GM10847 (cell line): Measurements from ENCODE around the gene RTL1.

Source experiments
- POLR2A ChIP-seq: IDR thresholded peaks from 2 replicates; pipeline ENCODE4 v1.6.1; 2011; ENCODE audit not compliant: insufficient read length; ENCODE audit errors: extremely low read depth

The RTL1 gene

GRCh38 chr14:100903672-100904185 is at the start of gene RTL1:
RTL1 (minus strand) TSS chr14:100903722; CDS start chr14:100884788, 18,934 bp downstream.
- TF ChIP-seq POLR2A: no peak

GRCh38 chr14:100950024-100950423 is 46.5 kb upstream of the RTL1 start:
- no peak for TF ChIP-seq POLR2A

GRCh38 chr14:100944052-100944451 is 40.5 kb upstream of the RTL1 start:
- no peak for TF ChIP-seq POLR2A

- TF ChIP-seq POLR2A: no peak
Observed at GRCh38 chr14:100930270-100930669, 26.7 kb upstream of the RTL1 start.

GRCh38 chr14:100915560-100915959 is 12.0 kb upstream of the RTL1 start:
- no peak for TF ChIP-seq POLR2A

- TF ChIP-seq POLR2A: no peak
Observed at GRCh38 chr14:100914597-100915021, 11.1 kb upstream of the RTL1 start.

GRCh38 chr14:100911665-100912316 is 8.3 kb upstream of the RTL1 start:
- TF ChIP-seq POLR2A: no peak

- TF ChIP-seq POLR2A: no peak
Observed at GRCh38 chr14:100910888-100911664, 7.6 kb upstream of the RTL1 start.

- TF ChIP-seq POLR2A: no peak
Observed at GRCh38 chr14:100909439-100909838, 5.9 kb upstream of the RTL1 start.

GRCh38 chr14:100907240-100907639 is 3.7 kb upstream of the RTL1 start:
- no peak for TF ChIP-seq POLR2A

GRCh38 chr14:100906420-100906819 is 2.9 kb upstream of the RTL1 start:
- TF ChIP-seq POLR2A: no peak

GRCh38 chr14:100905166-100905565 is 1.6 kb upstream of the RTL1 start:
- TF ChIP-seq POLR2A: no peak

- TF ChIP-seq POLR2A: no peak
Observed at GRCh38 chr14:100904307-100905087, 975 bp upstream of the RTL1 start.

- no peak for TF ChIP-seq POLR2A
Observed at GRCh38 chr14:100903134-100903468, 421 bp downstream of the RTL1 start.

GRCh38 chr14:100902295-100903133 is 1.0 kb downstream of the RTL1 start:
- no peak for TF ChIP-seq POLR2A
